Activated gamma-delta T cell treated with Interleukin-2 at 50 U/mL for 16 hours (primary cell): ENCODE results near the gene CELF2.

Source experiments
- DNase-seq: peaks from one replicate; pipeline ENCODE4 v3.0.0-alpha.2; 2020

Gene CELF2

DNA sequence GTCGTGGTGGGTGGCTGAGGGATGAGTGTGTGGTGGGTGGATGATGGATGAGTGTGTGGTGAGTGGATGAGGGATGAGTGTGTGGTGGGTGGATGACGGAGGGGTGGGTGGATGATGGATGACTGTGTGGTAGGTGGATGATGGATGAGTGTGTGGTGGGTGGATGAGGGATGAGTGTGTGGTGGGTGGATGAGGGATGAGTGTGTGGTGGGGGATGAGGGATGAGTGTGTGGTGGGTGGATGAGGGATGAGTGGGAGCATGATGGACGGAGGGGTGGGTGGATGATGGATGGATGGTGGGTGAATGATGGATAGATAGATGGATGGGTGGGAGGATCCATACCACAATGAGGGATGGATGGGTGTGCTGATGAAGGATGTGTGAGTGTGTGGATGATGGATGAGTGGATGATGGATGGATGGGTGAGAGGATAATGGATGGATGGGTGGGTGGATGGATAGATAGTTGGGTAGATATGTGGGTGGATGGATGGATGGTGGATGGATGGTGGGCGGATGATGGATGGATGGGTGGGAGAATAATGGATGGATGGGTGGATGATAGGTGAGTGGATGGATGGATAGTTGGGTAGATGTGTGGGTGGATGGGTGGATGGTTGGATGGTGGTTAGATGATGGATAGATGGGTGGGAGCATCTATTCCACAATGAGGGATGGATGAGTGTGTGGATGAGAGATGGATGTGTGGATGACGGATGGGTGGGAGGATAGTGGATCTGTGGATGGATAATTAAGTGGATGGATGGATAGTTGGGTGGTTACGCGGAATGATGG is 266.8 kb downstream of the CELF2 start:
- DNase-seq = no peak

DNA sequence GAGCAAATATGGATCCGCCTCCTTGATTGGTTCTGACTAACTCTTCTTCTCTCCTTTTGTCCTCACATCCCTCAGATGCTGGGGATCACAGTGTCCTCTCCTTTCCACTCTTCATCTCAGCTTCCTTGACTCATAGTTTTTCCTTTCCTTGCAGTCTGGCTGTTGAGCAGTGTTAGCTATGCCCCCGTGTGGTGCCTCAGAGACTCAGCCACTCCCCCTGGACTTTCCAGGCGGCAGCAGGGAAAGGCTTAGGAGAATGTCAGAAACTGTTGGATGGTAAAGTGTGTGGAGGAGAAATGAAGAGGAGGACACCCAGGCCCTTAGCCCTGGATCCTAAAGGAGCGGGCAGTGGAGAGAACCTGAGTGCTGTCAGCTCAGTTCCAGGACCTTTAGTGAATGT is 267.5 kb downstream of the CELF2 start:
- no peak for DNase-seq

GRCh38 chr10:11286261-11286852 is 268.7 kb downstream of the CELF2 start:
- DNase-seq = no peak

GRCh38 chr10:11288302-11288701 is 270.6 kb downstream of the CELF2 start:
- no peak for DNase-seq

DNA sequence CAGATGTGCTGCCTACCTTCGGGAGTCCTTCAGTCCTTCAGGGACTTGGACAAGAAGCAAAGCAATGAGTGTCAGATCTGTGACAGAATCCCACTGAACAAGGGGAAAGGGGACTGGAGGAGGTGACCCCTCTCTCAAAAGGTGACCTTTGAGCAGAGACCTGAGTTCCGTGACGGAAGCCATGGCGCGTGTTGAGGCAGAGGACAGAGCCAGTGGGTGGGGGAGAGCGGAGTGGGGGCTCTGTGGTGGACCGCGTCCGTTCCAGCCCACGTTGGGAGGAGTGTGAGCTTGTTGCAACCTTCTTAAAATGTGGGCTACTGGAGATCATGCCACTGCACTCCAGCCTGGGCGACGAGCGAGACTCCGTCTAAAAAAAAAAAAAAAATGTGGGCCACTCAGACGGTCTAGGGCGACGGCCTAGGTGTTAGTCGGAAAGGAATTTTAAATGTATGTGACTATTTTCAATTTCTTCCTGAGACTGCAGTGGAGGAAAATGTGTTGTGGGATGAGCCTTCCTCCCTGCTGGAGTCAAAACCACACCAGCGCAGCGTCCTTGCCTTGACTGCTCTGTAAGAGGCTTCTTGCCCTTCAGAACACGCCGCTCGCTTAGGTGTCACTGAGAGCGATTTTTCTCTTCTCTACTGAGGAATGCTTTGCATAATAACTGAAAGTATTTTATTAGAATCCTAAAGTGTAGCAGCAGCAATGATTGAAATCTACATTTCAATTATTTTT is 272.7 kb downstream of the CELF2 start:
- DNase-seq = no peak

DNA sequence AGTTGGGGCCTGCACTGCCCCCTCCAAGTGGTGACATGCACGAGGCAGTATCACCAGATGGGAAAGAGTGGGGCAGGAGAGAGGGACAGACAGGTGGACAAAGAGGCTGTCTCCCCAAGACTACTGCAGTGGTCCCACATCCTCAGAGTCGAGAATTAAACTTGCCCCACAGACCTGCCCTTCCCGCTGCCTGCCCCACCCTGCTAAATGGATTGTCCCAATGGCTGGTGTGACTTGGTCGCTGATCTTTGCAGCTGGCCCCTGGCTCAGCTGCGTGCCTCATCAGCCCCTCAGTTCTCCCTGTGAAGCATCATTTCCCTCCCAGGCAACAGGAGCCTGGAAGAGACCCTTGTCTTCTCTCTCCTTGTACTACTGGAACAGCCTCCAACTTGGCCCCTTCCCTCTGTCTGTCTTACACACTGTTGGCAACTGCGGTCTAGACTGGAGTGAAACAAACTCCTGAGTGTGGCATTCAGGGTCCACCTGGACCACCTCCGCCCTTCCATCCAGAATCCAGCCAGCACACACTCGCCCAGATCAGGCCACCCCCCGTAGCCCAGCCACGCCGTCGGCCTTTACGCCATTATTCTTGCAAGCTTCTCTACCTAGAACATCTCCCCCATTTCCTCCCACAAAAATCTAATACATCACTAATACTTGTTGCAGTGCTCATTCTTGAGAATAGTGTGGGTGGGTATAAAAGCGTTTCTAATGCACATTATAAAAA is 275.1 kb downstream of the CELF2 start:
- no peak for DNase-seq

DNA sequence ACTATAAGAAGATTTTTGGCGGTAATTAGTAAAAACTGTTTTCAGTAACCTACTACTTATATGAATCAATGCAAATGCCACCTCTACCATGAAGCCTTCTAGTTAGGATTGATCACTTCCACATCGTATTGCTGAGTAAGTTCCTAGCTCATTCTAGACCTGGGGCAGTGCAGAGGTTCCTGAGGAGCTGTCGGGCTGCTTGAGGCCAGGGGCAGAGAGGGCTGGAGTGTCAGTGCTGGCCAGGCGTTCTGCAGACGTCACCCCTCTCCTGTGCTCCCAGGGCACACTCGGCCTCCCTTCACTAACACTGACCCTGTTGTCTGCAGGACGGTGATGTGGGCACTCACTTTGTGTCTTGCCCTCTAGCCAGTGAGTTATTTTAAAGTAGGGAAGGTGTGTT is 275.7 kb downstream of the CELF2 start:
- DNase-seq = no peak

GRCh38 chr10:11294831-11295450 is 277.3 kb downstream of the CELF2 start:
- DNase-seq = no peak

DNA sequence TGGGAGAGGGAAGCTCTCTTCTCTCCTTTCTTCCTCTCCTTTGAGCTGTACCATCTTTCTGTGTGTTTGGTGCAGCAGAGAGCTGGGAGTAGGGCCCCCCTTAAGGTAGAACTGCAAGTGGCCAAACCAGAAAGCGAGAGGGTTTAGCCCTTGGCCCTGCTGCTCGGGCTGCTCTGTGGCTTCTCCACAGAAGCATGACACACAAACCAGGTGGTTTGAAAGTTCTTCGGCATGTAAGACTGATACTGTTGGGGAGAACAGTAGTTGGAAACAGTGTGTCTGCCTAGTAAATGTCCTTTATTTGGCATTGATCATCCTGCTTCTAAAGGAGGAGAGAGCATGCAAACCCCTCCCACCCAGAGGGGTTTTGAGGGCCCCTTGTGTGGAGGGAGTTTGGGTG is 277.8 kb downstream of the CELF2 start:
- no peak for DNase-seq

DNA sequence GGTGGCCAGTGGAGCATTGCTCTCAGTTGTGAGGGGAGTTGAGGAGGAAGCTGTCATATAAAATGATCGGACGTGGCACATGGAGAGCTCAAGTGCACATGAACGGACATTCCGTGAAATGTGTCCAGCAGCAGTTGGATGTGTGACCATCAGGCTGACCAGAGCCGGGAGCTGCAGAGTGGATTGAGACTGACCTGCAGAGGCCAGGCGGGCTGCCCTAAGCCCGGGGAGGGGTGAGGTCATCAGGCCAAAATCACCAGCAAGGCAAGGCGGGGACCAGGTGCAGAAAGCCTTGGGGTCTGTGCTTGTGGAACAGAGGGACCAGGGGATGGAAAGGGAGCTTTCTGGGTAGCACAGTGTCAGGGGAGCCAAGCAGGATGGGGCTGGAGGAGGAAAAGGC is 279.5 kb downstream of the CELF2 start:
- no peak for DNase-seq

- no peak for DNase-seq
Measured at GRCh38 chr10:11298116-11298515, 280.4 kb downstream of the CELF2 start.

DNA sequence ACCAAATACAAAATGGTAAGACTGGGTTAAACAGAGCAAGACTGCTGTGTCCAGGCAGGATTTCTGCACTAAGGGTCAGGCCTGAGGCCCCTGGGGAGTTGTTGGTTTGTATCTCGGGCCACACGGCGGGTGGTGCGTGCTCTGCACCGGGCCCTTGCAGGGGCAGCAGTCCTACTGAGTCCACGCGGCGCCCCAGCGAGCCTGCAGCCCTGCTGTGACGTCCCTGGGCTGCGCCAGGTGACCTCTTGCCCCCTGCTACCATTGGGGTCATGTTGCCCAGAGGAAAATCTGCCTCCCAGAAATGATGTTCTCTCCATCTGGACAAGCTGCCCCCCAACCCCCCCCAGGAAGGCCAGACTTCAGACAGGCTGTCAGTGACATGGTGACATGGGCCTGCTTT is 281.5 kb downstream of the CELF2 start:
- no peak for DNase-seq

- DNase-seq = no peak
Measured at GRCh38 chr10:11300026-11300425, 282.4 kb downstream of the CELF2 start.

- no peak for DNase-seq
Measured at GRCh38 chr10:11300563-11300962, 282.9 kb downstream of the CELF2 start.

DNA sequence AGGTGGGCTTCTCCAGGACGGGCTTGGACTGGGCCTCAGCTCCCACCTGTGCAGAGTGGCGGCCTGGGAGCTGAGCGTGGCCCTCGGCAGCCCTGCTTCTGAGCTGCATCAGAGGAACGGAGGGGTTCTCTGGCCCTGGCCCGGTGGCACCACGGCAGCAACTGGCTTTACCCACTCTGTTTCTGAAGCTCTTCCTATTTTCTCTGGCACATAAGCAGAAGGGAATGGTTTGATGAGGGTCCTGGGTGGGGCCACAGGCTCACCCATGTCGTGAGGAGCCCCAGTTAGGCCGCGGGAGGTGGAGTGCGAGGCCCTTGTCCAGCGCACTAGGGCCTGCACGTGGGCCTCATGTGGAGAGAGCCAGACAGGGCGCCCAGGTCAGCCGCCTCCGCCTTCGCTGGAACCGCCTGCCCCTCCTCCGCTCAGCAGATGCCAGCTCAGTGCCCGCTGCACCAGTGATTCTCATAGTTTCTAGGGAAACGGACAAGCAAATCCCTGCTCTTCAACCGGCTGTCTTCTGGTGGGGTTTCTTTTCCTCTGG is 284.0 kb downstream of the CELF2 start:
- DNase-seq = no peak

GRCh38 chr10:11302181-11302580 is 284.5 kb downstream of the CELF2 start:
- DNase-seq = no peak

DNA sequence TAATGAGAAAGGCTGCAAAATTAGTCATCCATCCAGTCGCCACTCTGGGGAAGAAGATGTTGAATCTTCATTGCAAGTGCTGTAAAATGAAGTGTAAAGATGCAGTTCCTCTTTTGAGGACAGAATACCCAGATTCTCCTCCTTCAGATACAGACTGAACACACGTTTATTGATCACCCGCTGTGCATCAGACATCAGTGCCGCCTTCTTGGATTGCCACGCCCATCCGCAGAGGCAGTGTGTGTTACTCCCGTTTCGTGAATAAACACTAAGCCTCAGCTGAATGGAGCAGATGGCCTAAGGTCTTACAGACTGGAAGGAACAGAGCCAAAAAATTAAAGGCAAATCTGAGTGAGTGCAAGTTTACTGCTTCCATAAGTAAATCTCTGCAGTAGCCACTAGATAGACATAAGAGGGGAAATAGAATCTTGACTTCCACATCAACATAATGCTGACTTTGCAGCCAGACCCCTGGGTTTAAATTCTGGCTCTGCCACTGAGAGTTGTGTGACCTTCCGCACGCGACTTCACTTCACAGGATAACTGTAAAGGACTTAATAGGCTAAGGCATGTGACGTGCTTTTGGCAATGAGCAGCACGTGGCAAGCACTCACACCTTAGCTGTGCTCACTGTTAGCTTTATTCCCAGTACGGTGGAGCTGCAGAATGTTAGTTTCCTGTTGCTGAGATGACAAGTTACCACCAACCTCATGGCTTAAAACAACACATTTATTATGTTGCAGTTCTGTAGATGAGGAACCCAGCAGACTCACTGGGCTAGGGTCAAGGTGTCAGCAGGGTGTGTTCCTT is 285.9 kb downstream of the CELF2 start:
- DNase-seq = no peak

GRCh38 chr10:11304906-11305585 is 287.4 kb downstream of the CELF2 start:
- DNase-seq = no peak

DNA sequence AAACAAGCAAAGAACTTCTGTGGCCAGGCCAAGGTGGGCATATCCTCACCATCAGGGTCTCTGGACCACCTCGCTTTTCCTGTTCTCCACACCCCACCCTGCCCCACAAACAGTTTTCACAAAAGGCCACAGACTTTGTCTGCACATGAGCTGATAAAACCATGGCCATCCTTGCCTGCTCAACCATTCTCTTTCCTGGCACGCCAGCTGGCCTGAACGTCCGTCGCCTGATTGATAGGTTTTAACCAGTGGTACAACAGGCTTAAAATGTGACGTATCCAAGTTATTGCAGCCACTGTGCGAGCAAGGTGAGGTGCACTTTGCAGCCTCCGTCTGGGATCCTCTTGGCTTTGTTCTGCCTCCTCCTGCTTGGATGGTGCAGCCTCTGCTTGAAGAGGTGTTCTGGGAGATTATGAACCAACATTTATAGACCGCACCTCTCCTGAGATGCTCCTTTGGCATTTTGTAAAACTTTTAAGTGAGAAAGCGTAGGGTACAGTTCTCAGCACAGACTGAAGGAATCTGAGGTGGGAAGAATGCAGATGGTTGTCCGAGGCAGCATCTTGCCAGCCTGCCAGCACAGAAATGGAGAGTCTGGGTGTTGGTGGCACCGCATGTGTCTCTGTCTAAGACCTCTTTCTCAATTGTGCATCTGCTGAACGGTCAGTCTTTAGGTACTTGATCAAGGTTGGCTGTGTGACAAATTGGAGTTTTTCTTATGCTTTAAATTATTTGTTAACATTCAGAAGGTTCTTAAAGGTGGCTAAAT is 288.3 kb downstream of the CELF2 start:
- no peak for DNase-seq

GRCh38 chr10:11307004-11307403 is 289.3 kb downstream of the CELF2 start:
- no peak for DNase-seq
